Endothelial cell of umbilical vein (primary cell): ENCODE data around the gene PARP6. TPM values are rescaled to one million over a fixed set of nuclear protein-coding genes. Genes with fewer than 3 reads are reported as not detected.
A peak's percentile ranks its signal among the peaks of the same experiment; 100 is the strongest.

Source experiments
- BruUV-seq: library from RNA; stranded (reverse); fragments of 400-500 nt; replicated peaks from 2 replicates; lab custom pipeline; 2021; lab: Mats Ljungman, UMichigan
- CTCF ChIA-PET: fragments of 300-600, 350-600 bp; sonication (Branson Sonifier 250); formaldehyde crosslinking; loops from one replicate; lab custom pipeline; 2021; ENCODE audit warnings: antibody characterized with exemption, inconsistent platforms; lab: Charles Lee
- POLR2A ChIA-PET: fragments of 300-600, 350-600 bp; sonication (Branson Sonifier 250); formaldehyde crosslinking; loops from one replicate; lab custom pipeline; 2021; ENCODE audit warnings: antibody characterized with exemption, inconsistent platforms; lab: Charles Lee
- DNase-seq: peaks from one replicate; pipeline ENCODE4 v3.0.0-alpha.2; 2011; ENCODE audit warnings: low read depth, low spot score
- FAIRE-seq: peaks from 2 replicates; lab custom pipeline; 2011; peaks lifted over from hg19 to GRCh38; lab: Jason Lieb, UNC
- H2AFZ ChIP-seq: 2 replicates; pipeline ENCODE4 v1.6.0; 2012; ENCODE audit warnings: low read depth, low read length, control low read depth, inconsistent platforms
- H3K27ac ChIP-seq: 2 replicates; pipeline ENCODE4 v1.5.1; 2011; ENCODE audit warnings: low read depth, mild to moderate bottlenecking, control low read depth, low read length, moderate library complexity; ENCODE audit not compliant: insufficient read depth
- H3K27me3 ChIP-seq, 2 experiments: 2 replicates each; pipeline versions ENCODE4 v1.6.0 to v1.6.1; 2011; ENCODE audit warnings: low read length in 2 of 2, mixed read lengths in 1 of 2; ENCODE audit not compliant: control insufficient read depth in 2 of 2, insufficient read depth in 2 of 2
- H3K36me3 ChIP-seq, 2 experiments: 2 replicates in 1 of 2; 3 replicates in 1 of 2; pipeline ENCODE4 v1.5.1; 2011; ENCODE audit warnings: low read length in 2 of 2, mild to moderate bottlenecking in 1 of 2, moderate library complexity in 1 of 2; ENCODE audit not compliant: control insufficient read depth in 2 of 2, insufficient read depth in 2 of 2; ENCODE audit errors: extremely low read depth in 1 of 2
- H3K4me1 ChIP-seq: 3 replicates; pipeline ENCODE4 v1.5.1; 2011; ENCODE audit warnings: mild to moderate bottlenecking, low read length; ENCODE audit not compliant: control insufficient read depth, insufficient read depth; ENCODE audit errors: extremely low read depth
- H3K4me2 ChIP-seq: 2 replicates; pipeline ENCODE4 v1.6.1; 2011; ENCODE audit warnings: low read length, control low read depth, mixed read lengths; ENCODE audit not compliant: insufficient read depth
- H3K4me3 ChIP-seq, 3 experiments: fragments of 200-600 bp in 1 of 3; sonication (generic), shearing (Covaris generic) in 1 of 3; replicated peaks in 1 of 3; 2 replicates each; pipeline ENCODE4 v1.5.1; 2011 to 2016; ENCODE audit warnings: control low read depth in 3 of 3, low read length in 3 of 3, mild to moderate bottlenecking in 2 of 3, inconsistent platforms in 1 of 3, low read depth in 1 of 3, moderate library complexity in 1 of 3; ENCODE audit not compliant: insufficient read depth in 1 of 3
- H3K79me2 ChIP-seq: 2 replicates; pipeline ENCODE4 v1.6.0; 2012; ENCODE audit warnings: low read length, inconsistent platforms; ENCODE audit not compliant: control insufficient read depth, insufficient read depth
- H3K9ac ChIP-seq: replicated peaks from 2 replicates; pipeline ENCODE3; 2011; ENCODE audit warnings: low read length, control low read depth; ENCODE audit not compliant: insufficient read depth; ENCODE audit errors: extremely low read depth
- H3K9me1 ChIP-seq: replicated peaks from 3 replicates; pipeline ENCODE4 v1.6.0; 2011; ENCODE audit warnings: mild to moderate bottlenecking, low read length; ENCODE audit not compliant: control insufficient read depth, insufficient read depth; ENCODE audit errors: extremely low read depth
- H3K9me3 ChIP-seq: replicated peaks from 2 replicates; pipeline ENCODE4 v1.5.1; 2012; ENCODE audit warnings: low read length, inconsistent platforms; ENCODE audit not compliant: control insufficient read depth, insufficient read depth
- H4K20me1 ChIP-seq: replicated peaks from 2 replicates; pipeline ENCODE3; 2011; ENCODE audit warnings: mild to moderate bottlenecking, low read length; ENCODE audit not compliant: control insufficient read depth, insufficient read depth; ENCODE audit errors: extremely low read depth
- CTCF ChIP-seq, 2 donors: IDR thresholded peaks; 1 replicate in 1 of 2; 2 replicates in 1 of 2; pipeline ENCODE4 v1.5.1; 2011; ENCODE audit warnings: low read length in 2 of 2, mild to moderate bottlenecking in 2 of 2, moderate library complexity in 2 of 2, control low read depth in 1 of 2, inconsistent platforms in 1 of 2, low read depth in 1 of 2; ENCODE audit not compliant: insufficient read depth in 1 of 2; ENCODE audit errors: extremely low read depth in 1 of 2
- EZH2 ChIP-seq: IDR thresholded peaks from 2 replicates; pipeline ENCODE4 v1.6.1; 2012; ENCODE audit warnings: borderline replicate concordance, low read depth, mild to moderate bottlenecking, moderate library complexity, low read length, inconsistent platforms; ENCODE audit not compliant: severe bottlenecking
- FOS ChIP-seq: IDR thresholded peaks from 2 replicates; pipeline ENCODE4 v1.6.1; 2011; ENCODE audit warnings: mild to moderate bottlenecking, low read length, moderate library complexity, borderline replicate concordance; ENCODE audit not compliant: insufficient read depth
- JUN ChIP-seq: IDR thresholded peaks from 2 replicates; pipeline ENCODE4 v1.6.1; 2011; ENCODE audit warnings: borderline replicate concordance, low read depth; ENCODE audit not compliant: insufficient read length, insufficient read depth
- POLR2A ChIP-seq: IDR thresholded peaks from 2 replicates; pipeline ENCODE4 v1.6.1; 2012; ENCODE audit warnings: low read depth, mild to moderate bottlenecking, control low read depth, low read length
- dilution Hi-C: fragments of 300-500 bp; cut with MboI; formaldehyde crosslinking; loops from one replicate; pipeline ENCODE4 v1.15.0; 2019; ENCODE audit warnings: low sequenced_read_pairs; ENCODE audit not compliant: extremely low pct_ligation_motif_present
- intact Hi-C: fragments of 100-400 bp; cut with micrococcal nuclease; formaldehyde crosslinking; loops from one replicate; pipeline ENCODE4 v1.10.0; 2022
- polyA plus RNA-seq, 4 experiments: library from polyadenylated mRNA; depleted of rRNA in 3 of 4; stranded (reverse) in 3 of 4; unstranded in 1 of 4; fragments of >200 nt; gene quantifications; 2 replicates each; pipeline versions ENCODE4 v1.2.1 to v1.2.3, GENCODE V29; 2011 to 2012; ENCODE audit warnings: missing spikeins in 1 of 4
- total RNA-seq: library from RNA; stranded (reverse); gene quantifications from 2 replicates; pipeline ENCODE4 v1.2.3, GENCODE V29; 2021

Gene PARP6
- total and polyA plus RNA-seq, 2 donors (not counting 3 experiments of a cell fraction or from before 2014, with no cell fraction given), result 41.1 to 53.3 TPM

GRCh38 chr15:72199721-72200212 lies 72.6 kb downstream of the PARP6 start:
- H3K9ac ChIP-seq, result no peak overlapping the region
- intact Hi-C loops, result loop anchor here (1.0 to 2.0 kb wide), 3 partner anchors 32 to 87 kb away; partner anchors contain the start of genes PARP6 and PKM
- POLR2A ChIA-PET, result no interaction called here
- dilution Hi-C loops, result no loop called here
- no peak overlapping the region for H2AFZ ChIP-seq
- no peaks in the 10 kb centered on the region for H4K20me1 ChIP-seq
- no peaks in the 10 kb centered on the region for H3K79me2 ChIP-seq
- DNase-seq (peak; percentile 73), FAIRE-seq (peak; percentile 89)
- no peak overlapping the region for H3K4me2 ChIP-seq
- no peaks in the 10 kb centered on the region for H3K9me3 ChIP-seq
- no peak overlapping the region for H3K27ac ChIP-seq
- no peaks in the 10 kb centered on the region for H3K9me1 ChIP-seq
- H3K4me3 ChIP-seq, result no peak overlapping the region
- H3K27me3 ChIP-seq, result peaks cover 0 to 2% of the 10 kb centered on the region in 2 experiments
- TF ChIP-seq FOS, result no peak
- TF ChIP-seq CTCF (IDR thresholded peaks at IDR 0.05; ENCODE audit: extremely low read depth in 1 of 2, insufficient read depth in 1 of 2, low read depth in 1 of 2, low read length in 2 of 2), result peak; percentile 86 to 92
- BruUV-seq, result no TSS peak
- CTCF ChIA-PET, result interaction anchor here (0.6 to 4.7 kb wide), 24 partner anchors 10 to 471 kb away, joined by 3 to 63 read pairs (median 4); no protein-coding TSS in a partner anchor
- peaks cover 29 to 37% of the 10 kb centered on the region in 2 experiments for H3K36me3 ChIP-seq
- peaks cover 8% of the 10 kb centered on the region for H3K4me1 ChIP-seq

GRCh38 chr15:72199205-72199515 lies 73.2 kb downstream of the PARP6 start:
- DNase-seq (no peak), FAIRE-seq (no peak)
- no peak overlapping the region for H3K4me2 ChIP-seq
- H3K4me1 ChIP-seq, result peaks cover 7% of the 10 kb centered on the region
- no peaks in the 10 kb centered on the region for H3K9me1 ChIP-seq
- no peak overlapping the region for H3K4me3 ChIP-seq
- TF ChIP-seq POLR2A (no peak), JUN (no peak), EZH2 (no peak), CTCF (IDR thresholded peaks at IDR 0.05; ENCODE audit: extremely low read depth in 1 of 2, insufficient read depth in 1 of 2, low read depth in 1 of 2, low read length in 2 of 2) (no peak), FOS (no peak)
- ChIA-PET POLR2A (no interaction called here), CTCF (interaction anchor here (0.8 to 4.7 kb wide), 14 partner anchors 10 to 180 kb away, joined by 3 to 63 read pairs (median 4); no protein-coding TSS in a partner anchor)
- no peaks in the 10 kb centered on the region for H3K79me2 ChIP-seq
- TSS peak; percentile 98 for BruUV-seq
- intact Hi-C loops (loop anchor here (1.0 to 2.0 kb wide), 3 partner anchors 32 to 87 kb away; partner anchors contain the start of genes PARP6 and PKM), dilution Hi-C loops (no loop called here)
- H2AFZ ChIP-seq, result no peak overlapping the region
- H4K20me1 ChIP-seq, result no peaks in the 10 kb centered on the region
- peaks cover 29 to 36% of the 10 kb centered on the region in 2 experiments for H3K36me3 ChIP-seq
- H3K27ac ChIP-seq, result no peak overlapping the region
- H3K9ac ChIP-seq, result no peak overlapping the region
- H3K9me3 ChIP-seq, result no peaks in the 10 kb centered on the region
- peaks cover 0 to 2% of the 10 kb centered on the region in 2 experiments for H3K27me3 ChIP-seq
